Measurements from ENCODE around the gene CHN1.

DNA sequence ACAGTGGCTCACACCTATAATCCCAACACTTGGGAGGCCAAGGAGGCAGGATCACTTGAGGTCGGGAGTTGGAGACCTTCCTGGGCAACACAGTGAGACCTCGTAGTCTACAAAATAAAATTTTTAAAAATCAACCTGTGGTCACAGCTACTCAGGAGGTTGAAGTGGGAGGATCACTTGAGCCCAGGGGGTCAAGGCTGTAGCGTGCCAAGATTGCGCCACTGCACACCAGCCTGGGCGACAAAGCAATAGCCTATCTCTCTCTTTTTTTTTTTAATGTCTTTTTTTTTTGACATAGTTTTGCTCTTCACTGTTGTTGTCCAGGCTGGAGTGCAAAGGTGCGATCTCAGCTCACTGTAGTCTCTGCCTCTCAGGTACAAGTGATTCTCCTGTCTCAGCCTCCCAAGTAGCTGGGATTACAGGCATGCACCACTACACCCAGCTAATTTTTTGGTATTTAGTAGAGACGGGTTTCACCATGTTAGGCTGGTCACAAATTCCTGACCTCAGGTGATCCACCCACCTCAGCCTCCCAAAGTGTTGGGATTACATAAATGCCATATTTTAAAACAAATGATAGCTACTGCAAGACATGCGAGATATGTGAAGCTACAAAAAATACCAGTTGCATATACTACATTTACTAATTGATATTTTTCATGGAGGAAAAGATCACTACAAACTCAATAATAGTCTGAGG lies 55.0 kb downstream of the CHN1 start:
- TF ChIP-seq CBX5 (IDR thresholded peaks at IDR 0.05; ENCODE audit: low read depth, low read length) (no peak), SIN3A (conservative IDR thresholded peaks at IDR 0.05 in 1 of 2, IDR thresholded peaks at IDR 0.05 in 1 of 2; ENCODE audit: low read depth in 1 of 2, low read length in 2 of 2) (no peak), GTF2F1 (IDR thresholded peaks at IDR 0.05; ENCODE audit: borderline replicate concordance, low read depth, low read length) (no peak), POLR2A (IDR thresholded peaks at IDR 0.05; ENCODE audit: control extremely low read depth in 1 of 2, low read depth in 2 of 2, low read length in 2 of 2) (no peak), POLR2AphosphoS5 (IDR thresholded peaks at IDR 0.05; ENCODE audit: low read depth, low read length) (no peak), SIRT6 (IDR thresholded peaks at IDR 0.05; ENCODE audit: low read length) (no peak), NRF1 (IDR thresholded peaks at IDR 0.05; ENCODE audit: low read depth, low read length) (no peak)
- TF ChIP-seq, protein P1, sequence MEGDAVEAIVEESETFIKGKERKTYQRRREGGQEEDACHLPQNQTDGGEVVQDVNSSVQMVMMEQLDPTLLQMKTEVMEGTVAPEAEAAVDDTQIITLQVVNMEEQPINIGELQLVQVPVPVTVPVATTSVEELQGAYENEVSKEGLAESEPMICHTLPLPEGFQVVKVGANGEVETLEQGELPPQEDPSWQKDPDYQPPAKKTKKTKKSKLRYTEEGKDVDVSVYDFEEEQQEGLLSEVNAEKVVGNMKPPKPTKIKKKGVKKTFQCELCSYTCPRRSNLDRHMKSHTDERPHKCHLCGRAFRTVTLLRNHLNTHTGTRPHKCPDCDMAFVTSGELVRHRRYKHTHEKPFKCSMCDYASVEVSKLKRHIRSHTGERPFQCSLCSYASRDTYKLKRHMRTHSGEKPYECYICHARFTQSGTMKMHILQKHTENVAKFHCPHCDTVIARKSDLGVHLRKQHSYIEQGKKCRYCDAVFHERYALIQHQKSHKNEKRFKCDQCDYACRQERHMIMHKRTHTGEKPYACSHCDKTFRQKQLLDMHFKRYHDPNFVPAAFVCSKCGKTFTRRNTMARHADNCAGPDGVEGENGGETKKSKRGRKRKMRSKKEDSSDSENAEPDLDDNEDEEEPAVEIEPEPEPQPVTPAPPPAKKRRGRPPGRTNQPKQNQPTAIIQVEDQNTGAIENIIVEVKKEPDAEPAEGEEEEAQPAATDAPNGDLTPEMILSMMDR (IDR thresholded peaks at IDR 0.05; ENCODE audit: control extremely low read depth in 1 of 3, insufficient read depth in 1 of 3, low read depth in 1 of 3, low read length in 3 of 3): no peak
- TF ChIP-seq, protein P2, sequence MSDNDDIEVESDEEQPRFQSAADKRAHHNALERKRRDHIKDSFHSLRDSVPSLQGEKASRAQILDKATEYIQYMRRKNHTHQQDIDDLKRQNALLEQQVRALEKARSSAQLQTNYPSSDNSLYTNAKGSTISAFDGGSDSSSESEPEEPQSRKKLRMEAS (IDR thresholded peaks at IDR 0.05): no peak
- TF ChIP-seq, protein P3, sequence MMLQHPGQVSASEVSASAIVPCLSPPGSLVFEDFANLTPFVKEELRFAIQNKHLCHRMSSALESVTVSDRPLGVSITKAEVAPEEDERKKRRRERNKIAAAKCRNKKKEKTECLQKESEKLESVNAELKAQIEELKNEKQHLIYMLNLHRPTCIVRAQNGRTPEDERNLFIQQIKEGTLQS (IDR thresholded peaks at IDR 0.05; ENCODE audit: insufficient read depth, low read depth, low read length): no peak

Measured in H1 (cell line).